CD14-positive monocyte (primary cell): ENCODE data around the gene FAM120A. TPM values are rescaled to one million over a fixed set of nuclear protein-coding genes. Genes with fewer than 3 reads are reported as not detected.

Source experiments
- DNase-seq, 3 donors: peaks; one replicate each; pipeline ENCODE4 v3.0.0-alpha.2; 2011 to 2022
- H2AFZ ChIP-seq: 2 replicates; pipeline ENCODE4 v1.6.0; 2012; ENCODE audit warnings: mild to moderate bottlenecking, low read depth, low read length, inconsistent platforms; ENCODE audit not compliant: insufficient read depth, poor library complexity, severe bottlenecking
- H3K27ac ChIP-seq, 2 donors: 1 replicate in 1 of 2; 2 replicates in 1 of 2; pipeline ENCODE4 v1.5.1; 2012 to 2013; ENCODE audit warnings: low read length in 2 of 2, control low read depth in 1 of 2, inconsistent platforms in 1 of 2, low read depth in 1 of 2, mild to moderate bottlenecking in 1 of 2
- H3K27me3 ChIP-seq, 2 donors: one replicate each; pipeline versions ENCODE4 v1.6.0 to v1.6.1; 2011 to 2013; ENCODE audit warnings: low read length in 2 of 2; ENCODE audit not compliant: control insufficient read depth in 2 of 2, insufficient read depth in 2 of 2
- H3K36me3 ChIP-seq, 2 donors: replicated peaks in 1 of 2; 1 replicate in 1 of 2; 2 replicates in 1 of 2; pipeline versions ENCODE4 v1.5.1 to v1.6.1; 2012 to 2013; ENCODE audit warnings: low read length in 2 of 2, control low read depth in 1 of 2, inconsistent platforms in 1 of 2, mild to moderate bottlenecking in 1 of 2; ENCODE audit not compliant: insufficient read depth in 2 of 2, control insufficient read depth in 1 of 2
- H3K4me1 ChIP-seq, 2 donors: 1 replicate in 1 of 2; 2 replicates in 1 of 2; pipeline versions ENCODE4 v1.5.1 to v1.6.1; 2012 to 2013; ENCODE audit warnings: low read length in 2 of 2, control low read depth in 1 of 2, inconsistent platforms in 1 of 2, mild to moderate bottlenecking in 1 of 2, moderate library complexity in 1 of 2; ENCODE audit not compliant: insufficient read depth in 2 of 2, control insufficient read depth in 1 of 2
- H3K4me2 ChIP-seq: replicated peaks from 2 replicates; pipeline ENCODE3; 2012; ENCODE audit warnings: low read length, moderate library complexity, mild to moderate bottlenecking; ENCODE audit not compliant: poor library complexity, severe bottlenecking; ENCODE audit errors: extremely low read depth
- H3K4me3 ChIP-seq, 3 experiments: fragments of 200-600 bp in 1 of 3; sonication (generic) in 1 of 3; replicated peaks in 1 of 3; 1 replicate in 2 of 3; 2 replicates in 1 of 3; pipeline ENCODE4 v1.5.1; 2011 to 2013; ENCODE audit warnings: low read length in 3 of 3, mild to moderate bottlenecking in 3 of 3, control low read depth in 2 of 3, low read depth in 2 of 3, inconsistent platforms in 1 of 3, moderate library complexity in 1 of 3
- H3K79me2 ChIP-seq: 2 replicates; pipeline ENCODE4 v1.6.0; 2012; ENCODE audit warnings: mild to moderate bottlenecking, control low read depth, inconsistent platforms, low read length, moderate library complexity; ENCODE audit not compliant: insufficient read depth
- H3K9ac ChIP-seq: 2 replicates; pipeline ENCODE4 v1.6.0; 2017; ENCODE audit warnings: low read length, mild to moderate bottlenecking; ENCODE audit not compliant: insufficient read depth, poor library complexity, severe bottlenecking
- H3K9me3 ChIP-seq, 2 donors: replicated peaks in 1 of 2; 1 replicate in 1 of 2; 2 replicates in 1 of 2; pipeline versions ENCODE4 v1.5.1 to v1.6.1; 2012 to 2013; ENCODE audit warnings: low read length in 2 of 2, control low read depth in 1 of 2; ENCODE audit not compliant: control insufficient read depth in 1 of 2, insufficient read depth in 1 of 2
- H4K20me1 ChIP-seq: 2 replicates; pipeline ENCODE4 v1.6.0; 2012; ENCODE audit warnings: mild to moderate bottlenecking, low read length, control low read depth, moderate library complexity; ENCODE audit not compliant: insufficient read depth
- H3K27ac Mint-ChIP-seq, 7 donors: one replicate each; pipeline ENCODE4 v1.8.0; 2020; ENCODE audit warnings: mild to moderate bottlenecking in 7 of 7, mixed read lengths in 7 of 7, moderate library complexity in 6 of 7, inconsistent platforms in 2 of 7
- H3K27me3 Mint-ChIP-seq, 3 donors: one replicate each; pipeline ENCODE4 v1.8.0; 2021 to 2022; ENCODE audit warnings: low read depth in 3 of 3, mild to moderate bottlenecking in 3 of 3, mixed read lengths in 3 of 3, moderate library complexity in 3 of 3, inconsistent platforms in 1 of 3
- H3K36me3 Mint-ChIP-seq, 2 donors: one replicate each; pipeline ENCODE4 v1.8.0; 2020; ENCODE audit warnings: mixed read lengths in 2 of 2, inconsistent platforms in 1 of 2, mild to moderate bottlenecking in 1 of 2
- H3K4me1 Mint-ChIP-seq: one replicate; pipeline ENCODE4 v1.8.0; 2020; ENCODE audit warnings: mild to moderate bottlenecking, mixed read lengths
- H3K4me3 Mint-ChIP-seq, 2 donors: one replicate each; pipeline ENCODE4 v1.8.0; 2020; ENCODE audit warnings: mild to moderate bottlenecking in 2 of 2, mixed read lengths in 2 of 2, moderate library complexity in 1 of 2
- H3K9me3 Mint-ChIP-seq, 7 donors: one replicate each; pipeline ENCODE4 v1.8.0; 2020 to 2022; ENCODE audit warnings: mixed read lengths in 7 of 7, mild to moderate bottlenecking in 6 of 7, moderate library complexity in 6 of 7, inconsistent platforms in 2 of 7
- WGBS: methylation state at CpG from one replicate; pipeline ENCODE4 v1.1.5; 2013; ENCODE audit warnings: missing lambda C conversion rate; ENCODE audit not compliant: insufficient coverage; 5-methylcytosine and 5-hydroxymethylcytosine counted together
- intact Hi-C, 2 donors: fragments of 100-400 bp; cut with micrococcal nuclease; formaldehyde crosslinking; loops; one replicate each; pipeline versions ENCODE4 v1.15.0 to v1.15.1; 2023
- polyA plus RNA-seq, 3 donors: library from polyadenylated mRNA; depleted of rRNA in 1 of 3; unstranded in 2 of 3; stranded (reverse) in 1 of 3; fragments of 300-500 nt in 2 of 3; fragments of >200 nt in 1 of 3; fragmentation: Illumina TruSeq in 2 of 3; gene quantifications; 1 replicate in 2 of 3; 2 replicates in 1 of 3; pipeline ENCODE4 v1.2.3, GENCODE V29; 2012 to 2021
- TF ChIP-seq, protein P1 (sequence below): fragments of 200-600 bp; IDR thresholded peaks from one replicate; pipeline ENCODE4 v1.8.0; 2022; ENCODE audit warnings: antibody characterized with exemption, mild to moderate bottlenecking

The FAM120A gene
- polyA plus RNA-seq, 3 donors: 10.4 to 76.6 (median 12.7) TPM

DNA sequence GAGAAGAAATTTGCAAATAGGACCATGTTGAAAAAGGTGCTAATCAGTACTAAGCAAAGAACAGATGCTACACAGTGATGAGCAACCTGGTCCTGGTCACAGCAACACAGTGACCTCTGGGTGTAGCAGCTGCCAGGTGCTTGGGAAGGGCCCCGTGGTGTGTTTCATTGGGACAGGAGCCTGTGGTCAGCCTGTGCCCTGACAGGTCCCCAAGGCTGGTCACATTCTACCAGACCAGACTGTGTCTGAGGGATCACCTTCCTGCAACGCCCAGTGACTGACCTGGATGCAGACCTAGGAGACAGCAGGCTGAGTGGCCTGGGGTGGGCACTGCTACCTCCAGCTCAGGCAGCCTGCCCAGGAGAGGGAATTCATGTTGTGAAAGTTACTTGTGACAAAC is 56.7 kb downstream of the FAM120A start:
- peak overlapping the region in 6 of 7 donors; percentile 25 to 97 (median 76) for H3K27ac Mint-ChIP-seq
- WGBS: 94% methylated on average over 2 of the region's 2 CpGs
- TF ChIP-seq, protein P1, sequence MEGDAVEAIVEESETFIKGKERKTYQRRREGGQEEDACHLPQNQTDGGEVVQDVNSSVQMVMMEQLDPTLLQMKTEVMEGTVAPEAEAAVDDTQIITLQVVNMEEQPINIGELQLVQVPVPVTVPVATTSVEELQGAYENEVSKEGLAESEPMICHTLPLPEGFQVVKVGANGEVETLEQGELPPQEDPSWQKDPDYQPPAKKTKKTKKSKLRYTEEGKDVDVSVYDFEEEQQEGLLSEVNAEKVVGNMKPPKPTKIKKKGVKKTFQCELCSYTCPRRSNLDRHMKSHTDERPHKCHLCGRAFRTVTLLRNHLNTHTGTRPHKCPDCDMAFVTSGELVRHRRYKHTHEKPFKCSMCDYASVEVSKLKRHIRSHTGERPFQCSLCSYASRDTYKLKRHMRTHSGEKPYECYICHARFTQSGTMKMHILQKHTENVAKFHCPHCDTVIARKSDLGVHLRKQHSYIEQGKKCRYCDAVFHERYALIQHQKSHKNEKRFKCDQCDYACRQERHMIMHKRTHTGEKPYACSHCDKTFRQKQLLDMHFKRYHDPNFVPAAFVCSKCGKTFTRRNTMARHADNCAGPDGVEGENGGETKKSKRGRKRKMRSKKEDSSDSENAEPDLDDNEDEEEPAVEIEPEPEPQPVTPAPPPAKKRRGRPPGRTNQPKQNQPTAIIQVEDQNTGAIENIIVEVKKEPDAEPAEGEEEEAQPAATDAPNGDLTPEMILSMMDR: no peak
- Histone ChIP-seq H3K36me3 (peaks cover 0 to 1% of the 10 kb centered on the region in 2 donors), H3K27me3 (no peaks in the 10 kb centered on the region), H4K20me1 (peaks cover under 1% of the 10 kb centered on the region), H3K9ac (no peak overlapping the region), H3K4me3 (no peak overlapping the region), H3K79me2 (peaks cover 80% of the 10 kb centered on the region), H2AFZ (no peak overlapping the region), H3K4me1 (peaks cover 86 to 96% of the 10 kb centered on the region in 2 donors), H3K9me3 (no peaks in the 10 kb centered on the region), H3K27ac (peak overlapping the region in 1 of 2 donors; percentile 94), H3K4me2 (no peak overlapping the region)
- peaks cover 96% of the 10 kb centered on the region for H3K4me1 Mint-ChIP-seq
- H3K27me3 Mint-ChIP-seq: no peaks in the 10 kb centered on the region
- DNase-seq: no peak
- intact Hi-C loops: loop anchor here in 1 of 2 donors (5.0 to 10.0 kb wide), 2 partner anchors 59 to 413 kb away; partner anchors contain the start of gene CARD19
- no peak overlapping the region for H3K4me3 Mint-ChIP-seq
- H3K36me3 Mint-ChIP-seq: peaks cover 22% of the 10 kb centered on the region in 2 donors
- peaks cover 0 to 2% (median 0%) of the 10 kb centered on the region in 7 donors for H3K9me3 Mint-ChIP-seq

DNA sequence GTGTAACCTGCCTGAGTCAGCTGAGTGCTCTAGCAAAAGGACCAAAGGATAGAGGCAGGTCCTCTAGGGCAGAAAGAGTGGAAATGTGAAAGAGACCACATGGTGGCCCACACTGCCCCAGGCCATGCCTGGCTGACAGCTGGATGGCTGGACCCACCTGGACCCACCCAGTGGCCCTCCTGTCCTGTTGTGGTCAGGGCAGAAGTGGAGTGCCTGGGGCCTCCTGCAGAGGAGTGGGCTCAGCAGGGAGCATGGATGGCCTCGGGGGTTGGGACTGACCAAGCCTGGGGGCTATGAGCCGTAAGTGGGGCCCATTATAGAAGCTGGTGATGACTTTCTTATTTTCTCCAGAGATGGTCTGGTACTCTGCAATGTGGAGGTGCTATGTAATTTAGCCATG is 57.6 kb downstream of the FAM120A start:
- no peak overlapping the region for H3K4me3 ChIP-seq
- Mint-ChIP-seq H3K27ac (peak overlapping the region in 4 of 7 donors; percentile 25 to 97 (median 80)), H3K4me1 (peaks cover 96% of the 10 kb centered on the region), H3K4me3 (no peak overlapping the region), H3K27me3 (no peaks in the 10 kb centered on the region), H3K36me3 (peaks cover 26% of the 10 kb centered on the region in 2 donors), H3K9me3 (no peaks in the 10 kb centered on the region)
- H3K4me2 ChIP-seq: no peak overlapping the region
- no peaks in the 10 kb centered on the region for H3K9me3 ChIP-seq
- WGBS: 100% methylated on average over 1 of the region's 2 CpGs
- H2AFZ ChIP-seq: no peak overlapping the region
- peaks cover 4% of the 10 kb centered on the region for H4K20me1 ChIP-seq
- no peak overlapping the region for H3K9ac ChIP-seq
- H3K4me1 ChIP-seq: peaks cover 82 to 96% of the 10 kb centered on the region in 2 donors
- peaks cover 81% of the 10 kb centered on the region for H3K79me2 ChIP-seq
- DNase-seq: no peak
- intact Hi-C loops: loop anchor here in 1 of 2 donors (5.0 to 10.0 kb wide), 2 partner anchors 58 to 414 kb away; partner anchors contain the start of gene CARD19
- peaks cover 0 to 9% of the 10 kb centered on the region in 2 donors for H3K36me3 ChIP-seq
- H3K27me3 ChIP-seq: no peaks in the 10 kb centered on the region
- TF ChIP-seq, protein P1: no peak
- peak overlapping the region; percentile 3 to 94 for H3K27ac ChIP-seq
